K562 (cell line): ENCODE measurements around the gene NUP188. TPM values are rescaled to one million over a fixed set of nuclear protein-coding genes. Genes with fewer than 3 reads are reported as not detected.

Source experiments
- CCNT2 ChIP-seq: IDR thresholded peaks from 2 replicates; pipeline ENCODE4 v1.6.1; 2011; ENCODE audit warnings: borderline replicate concordance, low read depth, mild to moderate bottlenecking, moderate library complexity, mixed read lengths, low read length; ENCODE audit not compliant: insufficient read length; ENCODE audit errors: extremely low read depth
- MEIS2 ChIP-seq: fragments of 450-650 bp; IDR thresholded peaks from 2 replicates; pipeline ENCODE4 v1.6.1; 2014; ENCODE audit warnings: mild to moderate bottlenecking; ENCODE audit not compliant: partially characterized antibody
- PTTG1 ChIP-seq: fragments of 450-650 bp; IDR thresholded peaks from 2 replicates; pipeline ENCODE4 v1.6.1; 2016; ENCODE audit warnings: low read depth, mild to moderate bottlenecking, missing genetic modification characterization, missing compliant biosample characterization
- polyA plus RNA-seq, 8 experiments: library from polyadenylated mRNA; depleted of rRNA in 4 of 8; stranded (reverse) in 5 of 8; unstranded in 3 of 8; fragments of >200 nt; fragmentation: Nextera tagmentation in 2 of 8; fragmentation: Illumina TruSeq in 1 of 8; extraction: Ambion mirVana in 2 of 8; extraction: Trizol in 1 of 8; gene quantifications; 2 replicates each; pipeline versions ENCODE4 v1.2.1 to v1.2.3, GENCODE V29; 2011 to 2014; ENCODE audit warnings: inconsistent platforms in 1 of 8, missing spikeins in 1 of 8
- total RNA-seq, 7 experiments: library from RNA; depleted of rRNA in 6 of 7; stranded (reverse); fragments of >200 nt in 6 of 7; fragmentation: Illumina TruSeq in 2 of 7; extraction: Trizol in 2 of 7; gene quantifications; 2 replicates each; pipeline versions ENCODE4 v1.2.1 to v1.2.3, GENCODE V29; 2011 to 2021; ENCODE audit warnings: low replicate concordance in 1 of 7
- TF ChIP-seq, protein P1 (sequence below): fragments of 450-650 bp; IDR thresholded peaks from 2 replicates; pipeline ENCODE4 v1.6.1; 2016; ENCODE audit warnings: low read depth
- TF ChIP-seq, protein P2 (sequence below), 2 experiments: fragments of 450-650 bp; IDR thresholded peaks; 2 replicates each; pipeline ENCODE4 v1.6.1; 2016

The NUP188 gene
- total and polyA plus RNA-seq, 9 of the 15 experiments (the other 6 are each of a cell fraction or from before 2014, with no cell fraction given), result 11.7 to 135 (median 70.6) TPM

DNA sequence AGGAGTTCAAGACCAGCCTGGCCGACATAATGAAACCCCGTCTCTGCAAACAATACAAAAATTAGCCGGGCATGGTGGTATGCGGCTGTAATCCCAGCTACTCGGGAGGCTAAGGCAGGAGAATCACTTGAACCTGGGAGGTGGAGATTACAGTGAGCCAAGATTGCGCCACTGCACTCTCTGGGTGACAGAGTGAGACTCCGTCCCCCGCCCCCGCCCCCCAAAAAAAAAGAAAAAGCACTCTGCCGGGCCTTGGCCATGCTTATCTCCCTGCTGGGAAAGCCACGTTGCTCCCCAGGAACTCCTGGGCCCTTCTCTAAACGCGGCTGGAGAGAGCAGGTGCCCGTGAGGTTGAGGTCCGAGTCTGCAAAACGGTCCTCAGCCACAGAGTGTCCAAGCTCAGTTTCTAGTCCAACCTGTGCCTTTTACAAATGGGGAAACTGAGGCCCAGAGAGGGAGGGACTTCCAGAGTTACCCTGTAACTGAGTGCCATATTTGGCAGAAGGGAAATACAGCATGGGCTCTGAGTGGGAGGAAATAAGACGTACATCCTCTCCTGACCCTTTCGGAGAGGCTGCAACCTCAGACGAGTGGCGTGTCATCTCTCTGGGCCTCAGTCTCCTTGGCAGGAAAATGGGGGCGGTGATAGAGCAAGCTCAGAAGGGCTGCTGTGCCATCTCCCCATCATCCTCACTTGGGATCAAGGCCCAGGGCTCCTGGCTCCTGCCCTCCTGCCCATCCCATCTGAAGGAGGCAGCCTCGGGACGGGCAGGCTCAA lies 33.3 kb upstream of the NUP188 start (continued):
- TF ChIP-seq, protein P1, sequence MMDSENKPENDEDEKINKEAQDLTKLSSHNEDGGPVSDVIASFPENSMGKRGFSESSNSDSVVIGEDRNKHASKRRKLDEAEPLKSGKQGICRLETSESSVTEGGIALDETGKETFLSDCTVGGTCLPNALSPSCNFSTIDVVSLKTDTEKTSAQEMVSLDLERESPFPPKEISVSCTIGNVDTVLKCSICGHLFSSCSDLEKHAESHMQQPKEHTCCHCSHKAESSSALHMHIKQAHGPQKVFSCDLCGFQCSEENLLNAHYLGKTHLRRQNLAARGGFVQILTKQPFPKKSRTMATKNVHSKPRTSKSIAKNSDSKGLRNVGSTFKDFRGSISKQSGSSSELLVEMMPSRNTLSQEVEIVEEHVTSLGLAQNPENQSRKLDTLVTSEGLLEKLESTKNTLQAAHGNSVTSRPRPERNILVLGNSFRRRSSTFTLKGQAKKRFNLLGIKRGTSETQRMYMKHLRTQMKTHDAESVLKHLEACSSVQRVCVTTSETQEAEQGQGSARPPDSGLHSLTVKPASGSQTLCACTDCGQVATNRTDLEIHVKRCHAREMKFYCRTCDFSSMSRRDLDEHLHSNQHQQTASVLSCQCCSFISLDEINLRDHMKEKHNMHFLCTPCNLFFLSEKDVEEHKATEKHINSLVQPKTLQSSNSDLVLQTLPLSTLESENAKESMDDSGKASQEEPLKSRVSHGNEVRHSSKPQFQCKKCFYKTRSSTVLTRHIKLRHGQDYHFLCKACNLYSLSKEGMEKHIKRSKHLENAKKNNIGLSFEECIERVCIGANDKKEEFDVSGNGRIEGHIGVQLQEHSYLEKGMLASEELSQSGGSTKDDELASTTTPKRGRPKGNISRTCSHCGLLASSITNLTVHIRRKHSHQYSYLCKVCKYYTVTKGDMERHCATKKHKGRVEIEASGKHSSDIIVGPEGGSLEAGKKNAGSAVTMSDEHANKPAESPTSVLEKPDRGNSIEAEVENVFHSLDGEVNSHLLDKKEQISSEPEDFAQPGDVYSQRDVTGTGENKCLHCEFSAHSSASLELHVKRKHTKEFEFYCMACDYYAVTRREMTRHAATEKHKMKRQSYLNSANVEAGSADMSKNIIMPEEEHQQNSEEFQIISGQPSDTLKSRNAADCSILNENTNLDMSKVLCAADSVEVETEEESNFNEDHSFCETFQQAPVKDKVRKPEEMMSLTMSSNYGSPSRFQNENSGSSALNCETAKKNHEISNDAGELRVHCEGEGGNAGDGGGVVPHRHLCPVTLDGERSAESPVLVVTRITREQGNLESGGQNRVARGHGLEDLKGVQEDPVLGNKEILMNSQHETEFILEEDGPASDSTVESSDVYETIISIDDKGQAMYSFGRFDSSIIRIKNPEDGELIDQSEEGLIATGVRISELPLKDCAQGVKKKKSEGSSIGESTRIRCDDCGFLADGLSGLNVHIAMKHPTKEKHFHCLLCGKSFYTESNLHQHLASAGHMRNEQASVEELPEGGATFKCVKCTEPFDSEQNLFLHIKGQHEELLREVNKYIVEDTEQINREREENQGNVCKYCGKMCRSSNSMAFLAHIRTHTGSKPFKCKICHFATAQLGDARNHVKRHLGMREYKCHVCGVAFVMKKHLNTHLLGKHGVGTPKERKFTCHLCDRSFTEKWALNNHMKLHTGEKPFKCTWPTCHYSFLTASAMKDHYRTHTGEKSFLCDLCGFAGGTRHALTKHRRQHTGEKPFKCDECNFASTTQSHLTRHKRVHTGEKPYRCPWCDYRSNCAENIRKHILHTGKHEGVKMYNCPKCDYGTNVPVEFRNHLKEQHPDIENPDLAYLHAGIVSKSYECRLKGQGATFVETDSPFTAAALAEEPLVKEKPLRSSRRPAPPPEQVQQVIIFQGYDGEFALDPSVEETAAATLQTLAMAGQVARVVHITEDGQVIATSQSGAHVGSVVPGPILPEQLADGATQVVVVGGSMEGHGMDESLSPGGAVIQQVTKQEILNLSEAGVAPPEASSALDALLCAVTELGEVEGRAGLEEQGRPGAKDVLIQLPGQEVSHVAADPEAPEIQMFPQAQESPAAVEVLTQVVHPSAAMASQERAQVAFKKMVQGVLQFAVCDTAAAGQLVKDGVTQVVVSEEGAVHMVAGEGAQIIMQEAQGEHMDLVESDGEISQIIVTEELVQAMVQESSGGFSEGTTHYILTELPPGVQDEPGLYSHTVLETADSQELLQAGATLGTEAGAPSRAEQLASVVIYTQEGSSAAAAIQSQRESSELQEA, result no peak
- TF ChIP-seq PTTG1 (tag), result no peak
- TF ChIP-seq, protein P2, sequence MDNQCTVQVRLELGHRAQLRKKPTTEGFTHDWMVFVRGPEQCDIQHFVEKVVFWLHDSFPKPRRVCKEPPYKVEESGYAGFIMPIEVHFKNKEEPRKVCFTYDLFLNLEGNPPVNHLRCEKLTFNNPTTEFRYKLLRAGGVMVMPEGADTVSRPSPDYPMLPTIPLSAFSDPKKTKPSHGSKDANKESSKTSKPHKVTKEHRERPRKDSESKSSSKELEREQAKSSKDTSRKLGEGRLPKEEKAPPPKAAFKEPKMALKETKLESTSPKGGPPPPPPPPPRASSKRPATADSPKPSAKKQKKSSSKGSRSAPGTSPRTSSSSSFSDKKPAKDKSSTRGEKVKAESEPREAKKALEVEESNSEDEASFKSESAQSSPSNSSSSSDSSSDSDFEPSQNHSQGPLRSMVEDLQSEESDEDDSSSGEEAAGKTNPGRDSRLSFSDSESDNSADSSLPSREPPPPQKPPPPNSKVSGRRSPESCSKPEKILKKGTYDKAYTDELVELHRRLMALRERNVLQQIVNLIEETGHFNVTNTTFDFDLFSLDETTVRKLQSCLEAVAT (IDR thresholded peaks at IDR 0.05), result no peak
- TF ChIP-seq CCNT2, result no peak
- TF ChIP-seq MEIS2, result no peak
